ENCODE results near the gene SLC22A23. TPM values are rescaled to one million over a fixed set of nuclear protein-coding genes. Genes with fewer than 3 reads are reported as not detected.

SLC22A23 gene
- total RNA-seq, 2 experiments from 2014 or later = 13.4 to 13.6 TPM

- H3K9me3 ChIP-seq (ENCODE audit: control insufficient read depth in 1 of 2, insufficient read depth in 1 of 2, low read length in 2 of 2) = no peaks in the 10 kb centered on the region
- Mint-ChIP-seq H3K4me1 (ENCODE audit: low read depth) (no peaks in the 10 kb centered on the region), H3K36me3 (ENCODE audit: low read depth) (no peaks in the 10 kb centered on the region), H3K4me3 (no peak overlapping the region), H3K27ac (no peak overlapping the region), H3K27me3 (no peaks in the 10 kb centered on the region), H3K9me3 (no peaks in the 10 kb centered on the region)
- CTCF ChIA-PET = interaction anchor here (1.2 kb wide), 1 partner anchor 261 kb away, joined by 3 read pairs; no protein-coding TSS in a partner anchor
- intact Hi-C loops (cut with DNase I, micrococcal nuclease) = no loop called here
- no peaks in the 10 kb centered on the region for H3K4me1 ChIP-seq (ENCODE audit: insufficient read depth, low read length)
- H3K4me3 ChIP-seq (ENCODE audit: low read length) = no peak overlapping the region
- H3K27ac ChIP-seq (ENCODE audit: low read depth in 1 of 2, low read length in 2 of 2) = no peak overlapping the region
- DNase-seq (no peak), ATAC-seq (ENCODE audit: poor library complexity) (no peak)
- TF ChIP-seq, protein P1, sequence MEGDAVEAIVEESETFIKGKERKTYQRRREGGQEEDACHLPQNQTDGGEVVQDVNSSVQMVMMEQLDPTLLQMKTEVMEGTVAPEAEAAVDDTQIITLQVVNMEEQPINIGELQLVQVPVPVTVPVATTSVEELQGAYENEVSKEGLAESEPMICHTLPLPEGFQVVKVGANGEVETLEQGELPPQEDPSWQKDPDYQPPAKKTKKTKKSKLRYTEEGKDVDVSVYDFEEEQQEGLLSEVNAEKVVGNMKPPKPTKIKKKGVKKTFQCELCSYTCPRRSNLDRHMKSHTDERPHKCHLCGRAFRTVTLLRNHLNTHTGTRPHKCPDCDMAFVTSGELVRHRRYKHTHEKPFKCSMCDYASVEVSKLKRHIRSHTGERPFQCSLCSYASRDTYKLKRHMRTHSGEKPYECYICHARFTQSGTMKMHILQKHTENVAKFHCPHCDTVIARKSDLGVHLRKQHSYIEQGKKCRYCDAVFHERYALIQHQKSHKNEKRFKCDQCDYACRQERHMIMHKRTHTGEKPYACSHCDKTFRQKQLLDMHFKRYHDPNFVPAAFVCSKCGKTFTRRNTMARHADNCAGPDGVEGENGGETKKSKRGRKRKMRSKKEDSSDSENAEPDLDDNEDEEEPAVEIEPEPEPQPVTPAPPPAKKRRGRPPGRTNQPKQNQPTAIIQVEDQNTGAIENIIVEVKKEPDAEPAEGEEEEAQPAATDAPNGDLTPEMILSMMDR (IDR thresholded peaks at IDR 0.05) = no peak
- no peaks in the 10 kb centered on the region for H3K36me3 ChIP-seq (ENCODE audit: insufficient read depth, low read length)
- peaks cover 0 to 2% of the 10 kb centered on the region in 2 experiments for H3K27me3 ChIP-seq (ENCODE audit: control insufficient read depth in 1 of 2, insufficient read depth in 2 of 2, low read length in 2 of 2)
- POLR2A ChIA-PET = no interaction called here
Measured at GRCh38 chr6:3471286-3471685, 14.4 kb upstream of the SLC22A23 start.

DNA sequence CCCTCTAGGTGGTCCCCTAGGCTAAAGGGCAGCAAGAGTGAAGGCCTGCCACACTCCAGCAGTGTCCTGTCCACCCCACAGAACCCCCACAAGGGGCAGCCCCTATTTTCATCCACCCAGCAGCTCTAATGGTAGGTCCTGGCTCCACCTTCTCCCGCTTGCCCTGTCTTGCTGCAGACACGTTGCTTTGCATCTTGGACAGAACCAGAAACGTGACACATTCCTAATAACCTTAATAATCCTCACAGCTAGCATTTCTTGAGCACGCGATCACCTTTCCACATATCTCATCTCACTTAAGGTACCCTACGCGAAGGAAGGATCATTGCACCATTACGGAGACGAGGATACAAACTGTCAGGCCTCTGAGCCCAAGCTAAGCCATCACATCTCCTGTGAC, 11.7 kb upstream of the SLC22A23 start:
- no peaks in the 10 kb centered on the region for H3K36me3 Mint-ChIP-seq (ENCODE audit: low read depth)
- ChIA-PET POLR2A (no interaction called here), CTCF (no interaction called here)
- Histone ChIP-seq H3K4me1 (ENCODE audit: insufficient read depth, low read length) (no peaks in the 10 kb centered on the region), H3K9me3 (ENCODE audit: control insufficient read depth in 1 of 2, insufficient read depth in 1 of 2, low read length in 2 of 2) (no peaks in the 10 kb centered on the region), H3K4me3 (ENCODE audit: low read length) (no peak overlapping the region), H3K27ac (ENCODE audit: low read depth in 1 of 2, low read length in 2 of 2) (no peak overlapping the region), H3K36me3 (ENCODE audit: insufficient read depth, low read length) (no peaks in the 10 kb centered on the region), H3K27me3 (ENCODE audit: control insufficient read depth in 1 of 2, insufficient read depth in 2 of 2, low read length in 2 of 2) (peaks cover 0 to 2% of the 10 kb centered on the region in 2 experiments)
- H3K27me3 Mint-ChIP-seq = no peaks in the 10 kb centered on the region
- DNase-seq = no peak
- intact Hi-C loops (cut with DNase I, micrococcal nuclease) = loop anchor here in 1 of 2 experiments (10.0 kb wide), 1 partner anchor 1306 kb away; the partner anchor contains the start of gene CDYL
- H3K4me3 Mint-ChIP-seq = no peak overlapping the region
- no peak overlapping the region for H3K27ac Mint-ChIP-seq
- ATAC-seq (ENCODE audit: poor library complexity) = no peak
- no peaks in the 10 kb centered on the region for H3K9me3 Mint-ChIP-seq
- TF ChIP-seq, protein P1 (IDR thresholded peaks at IDR 0.05) = no peak
- H3K4me1 Mint-ChIP-seq (ENCODE audit: low read depth) = no peaks in the 10 kb centered on the region

GRCh38 chr6:3467996-3468395, 11.1 kb upstream of the SLC22A23 start:
- H3K27ac Mint-ChIP-seq = no peak overlapping the region
- no peaks in the 10 kb centered on the region for H3K4me1 Mint-ChIP-seq (ENCODE audit: low read depth)
- no peaks in the 10 kb centered on the region for H3K36me3 ChIP-seq (ENCODE audit: insufficient read depth, low read length)
- intact Hi-C loops (cut with DNase I, micrococcal nuclease) = loop anchor here in 1 of 2 experiments (10.0 kb wide), 1 partner anchor 1307 kb away; the partner anchor contains the start of gene CDYL
- no peak for ATAC-seq (ENCODE audit: poor library complexity)
- H3K4me1 ChIP-seq (ENCODE audit: insufficient read depth, low read length) = no peaks in the 10 kb centered on the region
- no peak overlapping the region for H3K27ac ChIP-seq (ENCODE audit: low read depth in 1 of 2, low read length in 2 of 2)
- TF ChIP-seq, protein P1 (IDR thresholded peaks at IDR 0.05) = no peak
- ChIA-PET POLR2A (interaction anchor here (1.3 kb wide), 1 partner anchor 189 kb away, joined by 3 read pairs; no protein-coding TSS in a partner anchor), CTCF (no interaction called here)
- no peaks in the 10 kb centered on the region for H3K36me3 Mint-ChIP-seq (ENCODE audit: low read depth)
- no peak for DNase-seq
- peaks cover 0 to 2% of the 10 kb centered on the region in 2 experiments for H3K27me3 ChIP-seq (ENCODE audit: control insufficient read depth in 1 of 2, insufficient read depth in 2 of 2, low read length in 2 of 2)
- H3K4me3 ChIP-seq (ENCODE audit: low read length) = no peak overlapping the region
- H3K4me3 Mint-ChIP-seq = no peak overlapping the region
- H3K9me3 ChIP-seq (ENCODE audit: control insufficient read depth in 1 of 2, insufficient read depth in 1 of 2, low read length in 2 of 2) = no peaks in the 10 kb centered on the region
- H3K9me3 Mint-ChIP-seq = no peaks in the 10 kb centered on the region
- H3K27me3 Mint-ChIP-seq = no peaks in the 10 kb centered on the region
